Stimulated activated CD8-positive, alpha-beta memory T cell treated with anti-CD3 and anti-CD28 coated beads, Interleukin-7, amount 100 ng/mL, for 24 hours (primary cell): ENCODE results near the gene FAHD1.
"Not testable (repeated sequence)": the region's sequence is repeated elsewhere in the genome, so short reads cannot be mapped to it uniquely, and the experiment has no call there.

Experiments used
- DNase-seq: peaks from one replicate; pipeline ENCODE4 v3.0.0-alpha.2; 2020; ENCODE audit warnings: low read depth

The FAHD1 gene

GRCh38 chr16:1789643-1790045, 37.4 kb upstream of the FAHD1 start:
- DNase-seq: no peak

DNA sequence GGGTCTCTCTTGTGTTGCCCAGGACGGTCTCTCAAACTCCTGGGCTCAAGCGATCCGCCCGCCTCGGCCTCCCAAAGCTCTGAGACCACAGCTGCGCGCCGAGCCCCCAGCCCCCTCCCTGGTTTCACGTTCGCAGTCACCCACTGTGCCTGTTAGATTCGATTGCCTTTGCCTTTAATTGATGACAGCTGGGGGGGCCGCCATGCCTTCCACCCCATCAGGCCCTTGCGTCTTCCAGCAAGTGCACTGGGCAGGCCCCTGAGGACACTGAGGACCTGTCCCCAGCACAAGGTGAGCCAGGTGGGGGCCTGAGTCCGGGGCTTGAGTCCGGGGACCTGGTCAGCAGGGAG, 36.8 kb upstream of the FAHD1 start:
- DNase-seq: no peak

DNA sequence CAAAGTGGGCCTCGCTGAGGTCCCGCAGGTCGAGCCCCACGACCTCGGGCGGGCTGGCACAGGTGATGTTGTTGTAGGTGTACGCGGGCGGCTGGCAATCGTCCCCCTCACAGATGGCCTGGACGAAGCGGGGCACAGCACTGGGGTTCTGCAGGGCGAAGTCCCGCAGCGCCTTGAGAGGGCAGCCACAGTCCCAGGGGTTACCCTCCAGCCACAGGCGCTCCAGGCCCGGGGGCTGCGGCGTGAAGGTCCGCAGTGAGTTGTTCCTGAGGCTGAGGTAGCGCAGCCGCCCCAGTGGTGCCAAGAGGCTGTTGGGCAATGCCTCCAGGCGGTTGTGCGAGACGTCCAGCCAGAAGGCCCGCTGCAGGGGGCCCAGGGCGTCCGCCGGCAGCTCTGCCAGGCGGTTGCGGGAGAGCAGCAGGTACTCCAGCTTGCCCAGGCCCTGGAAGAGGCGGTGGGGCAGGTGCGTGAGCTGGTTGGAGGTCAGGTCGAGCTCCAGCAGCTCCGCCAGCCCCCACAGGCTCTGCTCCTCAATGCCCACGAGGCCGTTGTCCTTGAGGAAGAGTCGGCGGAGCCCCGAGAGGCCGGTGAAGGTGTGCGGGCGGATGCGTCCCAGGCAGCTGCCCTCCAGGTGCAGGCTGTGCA, 36.3 kb upstream of the FAHD1 start:
- no peak for DNase-seq

DNA sequence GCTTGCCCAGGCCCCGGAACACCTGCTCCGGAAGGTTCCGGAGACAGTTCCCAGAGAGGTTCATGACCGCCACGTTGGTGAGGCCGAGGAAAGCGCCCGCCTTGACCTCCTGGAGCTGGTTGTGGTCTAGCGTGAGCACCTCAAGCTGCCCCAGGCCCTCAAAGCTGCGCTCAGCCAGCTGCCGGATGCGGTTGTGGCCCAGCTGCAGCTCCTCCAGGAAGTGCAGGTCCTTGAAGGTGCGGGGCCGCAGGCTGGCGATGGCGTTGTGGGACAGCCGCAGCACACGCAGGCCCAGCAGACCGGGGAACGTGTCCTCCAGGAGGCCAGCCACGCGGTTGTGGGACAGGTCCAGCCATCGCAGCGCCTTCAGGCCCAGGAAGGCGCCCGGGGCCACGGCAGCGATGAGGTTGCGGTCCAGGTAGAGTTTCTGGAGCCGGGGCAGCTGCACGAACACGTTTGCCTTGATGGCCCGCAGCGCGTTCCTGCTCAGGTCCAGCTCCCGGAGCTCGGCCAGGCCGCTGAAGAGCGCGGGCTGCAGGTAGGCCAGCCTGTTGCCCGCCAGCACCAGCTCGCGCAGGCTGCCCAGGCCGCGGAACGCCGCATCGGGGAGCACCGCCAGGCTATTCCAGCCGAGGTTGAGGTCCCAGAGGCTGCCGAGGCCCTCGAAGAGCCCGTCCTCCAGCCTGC, 35.6 kb upstream of the FAHD1 start:
- no peak for DNase-seq

DNA sequence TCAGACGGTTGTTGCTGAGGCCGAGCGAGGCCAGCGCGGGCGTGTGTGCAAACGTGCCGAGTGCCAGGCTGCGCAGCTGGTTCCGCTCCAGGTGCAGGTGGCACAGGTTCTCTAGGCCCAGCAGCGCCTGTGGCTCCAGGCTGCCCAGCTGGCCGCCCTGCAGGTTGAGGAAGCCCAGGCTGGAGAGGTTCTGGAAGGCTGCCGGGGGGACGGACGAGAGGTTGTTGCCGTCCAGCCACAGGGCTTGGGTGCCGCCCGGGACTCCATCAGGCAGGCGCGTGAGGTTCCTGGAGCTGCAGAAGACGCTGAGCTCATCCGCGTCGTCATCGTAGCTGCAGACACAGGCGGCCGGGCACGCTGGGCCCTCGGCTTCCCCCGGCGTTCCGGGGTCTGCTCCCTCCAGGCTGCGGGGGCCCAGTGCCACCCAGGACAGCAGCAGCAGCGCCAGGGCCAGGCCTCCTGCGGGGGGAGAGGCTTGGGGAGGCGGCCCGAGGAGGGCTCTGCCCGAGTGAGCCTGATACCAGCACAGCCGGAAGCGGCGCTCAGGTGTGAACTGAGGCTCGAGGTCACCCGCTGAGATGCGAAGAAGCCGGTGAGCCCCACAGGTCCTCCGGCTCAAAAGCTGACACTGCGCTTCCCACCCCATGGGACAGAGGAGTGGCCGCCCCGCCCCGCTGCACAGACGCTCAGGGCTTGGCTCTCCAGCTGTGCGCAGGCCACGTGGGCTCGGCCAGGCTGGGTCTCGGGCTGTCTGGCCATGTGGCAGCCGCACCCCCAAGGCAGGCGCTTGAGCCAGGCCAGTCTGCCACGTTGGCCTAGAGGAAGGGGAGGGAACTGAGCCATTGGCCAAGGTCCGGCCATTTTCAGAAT, 34.8 kb upstream of the FAHD1 start:
- no peak for DNase-seq

- DNase-seq: no peak
Measured at GRCh38 chr16:1792836-1793577, 34.0 kb upstream of the FAHD1 start.

GRCh38 chr16:1793578-1794220, 33.3 kb upstream of the FAHD1 start, which contains the start of gene IGFALS:
IGFALS (minus strand) TSS chr16:1793705; CDS start chr16:1793652, 53 bp downstream.
- DNase-seq: no peak

DNA sequence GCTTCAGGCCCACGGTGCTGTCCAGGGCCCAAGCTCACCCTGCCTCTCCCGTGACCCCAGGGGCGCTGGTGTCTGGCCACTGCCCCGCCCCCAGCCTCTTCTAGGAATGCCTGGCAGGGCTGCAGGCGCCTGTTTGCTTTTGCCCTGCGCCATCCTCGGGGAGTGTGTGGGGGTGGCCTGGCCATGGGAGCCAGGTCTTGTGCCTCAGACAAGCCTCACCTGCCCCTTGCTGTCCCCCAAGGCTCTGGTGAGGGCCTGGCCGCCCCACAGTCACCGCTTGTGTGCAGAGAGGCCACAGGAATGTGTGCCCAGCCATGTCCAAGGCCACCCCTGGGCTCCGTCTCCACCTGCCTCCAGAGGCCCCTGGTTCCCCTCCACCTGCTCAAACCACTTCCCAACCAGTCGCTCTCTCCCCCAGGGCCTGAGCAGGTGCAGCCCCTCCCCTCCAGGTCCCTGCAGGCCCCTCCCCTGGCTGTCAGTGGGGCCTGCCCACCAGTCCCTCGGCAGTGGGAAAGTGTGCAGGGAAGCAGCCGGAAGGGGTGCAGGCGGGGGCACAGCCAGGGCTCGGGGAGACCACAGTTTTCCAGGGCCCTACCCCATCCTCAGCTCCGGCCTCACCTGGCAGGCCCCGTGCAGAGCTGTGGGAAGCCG, 32.7 kb upstream of the FAHD1 start:
- DNase-seq: no peak

DNA sequence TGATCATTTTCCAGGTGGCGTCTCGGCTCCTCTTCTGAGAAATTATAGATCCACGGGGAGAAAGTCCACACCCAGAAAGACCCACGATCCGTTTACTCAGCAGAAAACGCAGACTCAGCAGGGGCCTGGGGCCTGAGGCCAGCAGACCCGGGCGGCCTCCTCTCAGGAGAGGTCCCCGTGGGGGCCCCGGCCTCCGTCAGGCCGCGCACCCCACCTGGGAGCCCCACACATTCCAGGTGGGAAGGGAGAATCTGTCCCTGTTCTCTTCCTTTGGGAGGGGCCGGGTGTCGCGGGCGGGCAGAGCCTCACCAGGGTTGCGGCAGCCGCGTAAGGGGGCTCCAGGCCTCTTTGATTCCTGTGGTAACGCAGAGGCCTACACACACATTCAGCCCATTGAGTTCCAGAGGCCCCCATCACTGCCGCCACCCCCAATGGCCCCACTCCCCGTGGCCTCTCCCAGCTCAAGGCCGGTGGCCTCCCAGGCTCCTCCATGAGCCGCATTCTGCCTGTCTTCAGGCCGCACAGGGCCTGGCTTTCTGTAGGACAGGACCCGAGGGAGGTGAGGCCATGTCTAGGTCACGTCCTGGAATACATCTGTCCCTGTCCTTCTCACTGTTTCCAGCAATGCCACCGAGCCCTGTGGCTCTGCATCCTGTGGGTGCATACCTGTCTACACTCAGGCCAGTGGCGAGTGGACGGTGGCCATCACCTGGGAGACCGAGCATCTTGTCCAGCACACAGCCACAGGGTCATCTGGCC, 31.9 kb upstream of the FAHD1 start:
- no peak for DNase-seq

DNA sequence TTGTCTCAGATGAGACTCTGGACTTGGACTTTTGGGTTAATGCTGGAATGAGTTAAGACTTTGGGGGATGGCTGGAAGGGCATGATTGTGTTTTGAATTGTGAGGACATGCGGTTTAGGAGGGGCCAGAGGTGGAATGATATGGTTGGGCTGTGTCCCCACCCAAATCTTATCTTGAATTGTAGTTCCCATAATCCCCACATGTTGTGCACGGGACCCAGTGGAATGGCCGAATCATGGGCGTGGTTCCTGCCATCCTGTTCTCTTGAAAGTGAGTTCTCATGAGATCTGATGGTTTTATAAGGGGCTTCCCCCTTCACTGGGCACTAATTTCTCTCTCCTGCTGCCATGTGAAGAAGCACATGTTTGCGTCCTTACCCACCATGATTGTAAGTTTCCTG, 27.7 kb upstream of the FAHD1 start:
- DNase-seq: not testable (repeated sequence)

DNA sequence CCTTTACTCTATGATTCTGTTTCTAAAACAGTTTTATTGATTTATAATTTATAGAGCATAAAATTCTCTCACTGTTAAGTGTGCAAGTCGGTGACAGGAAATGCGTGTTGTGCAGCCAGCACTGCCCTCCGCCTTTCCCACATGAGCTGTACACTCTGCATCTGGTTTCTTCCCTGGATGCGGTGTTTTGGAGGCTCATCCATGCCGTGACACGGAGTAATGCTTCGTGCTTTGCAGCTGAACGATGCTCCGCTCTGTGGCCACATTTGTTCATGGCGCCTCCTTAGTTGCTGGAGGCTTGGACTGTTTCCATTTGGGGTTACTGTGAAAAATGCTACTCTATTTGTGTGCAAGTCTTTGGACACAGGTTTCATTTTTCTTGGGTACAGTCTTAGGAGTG, 26.3 kb upstream of the FAHD1 start:
- no peak for DNase-seq

GRCh38 chr16:1807626-1808025, 19.4 kb upstream of the FAHD1 start:
- DNase-seq: no peak

GRCh38 chr16:1808691-1809090, 18.3 kb upstream of the FAHD1 start:
- DNase-seq: no peak

DNA sequence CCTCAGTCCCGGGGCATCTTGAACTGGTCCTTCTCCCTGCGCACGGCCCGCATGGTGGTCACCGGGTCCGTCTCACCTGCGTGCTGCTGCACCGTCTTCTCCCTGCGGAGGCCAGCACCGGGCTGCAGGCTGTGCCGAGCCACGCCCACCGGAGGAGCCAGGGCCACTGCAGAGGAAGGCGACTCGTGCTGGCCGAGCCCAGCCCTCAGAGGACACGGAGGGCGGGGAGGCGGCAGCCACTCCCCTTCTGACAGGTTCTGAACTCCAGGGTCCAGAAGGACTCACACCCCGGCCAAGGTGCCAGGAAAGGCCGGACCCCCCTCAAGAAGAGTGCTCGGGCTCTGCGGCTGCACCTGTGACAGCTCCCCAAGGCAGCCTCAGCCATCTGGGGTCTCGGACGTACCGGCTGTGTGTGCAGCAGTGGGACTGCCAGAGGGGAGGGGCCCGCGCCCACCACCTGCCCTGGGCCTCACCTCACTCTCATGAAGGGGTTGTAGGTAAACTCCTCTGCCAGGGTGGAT, 17.7 kb upstream of the FAHD1 start:
- no peak for DNase-seq

DNA sequence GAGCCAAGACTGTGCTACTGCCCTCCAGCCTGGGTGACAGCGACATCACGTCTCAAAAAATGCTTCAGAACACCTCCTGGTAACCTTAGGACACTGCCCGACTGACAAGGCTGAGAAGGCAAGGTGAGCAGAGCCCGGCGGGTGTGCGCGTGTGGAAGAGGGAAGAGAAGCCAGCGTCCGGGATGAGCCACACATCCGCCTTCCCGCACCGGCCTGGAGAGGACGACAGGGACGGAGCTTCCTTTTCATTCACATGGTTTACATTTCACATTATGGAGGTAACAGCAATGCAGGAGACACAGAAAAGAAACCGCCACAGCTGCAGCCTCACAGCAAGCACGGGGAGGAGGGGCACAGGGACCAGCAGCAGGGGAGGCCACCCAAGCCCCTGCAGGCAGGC, 16.9 kb upstream of the FAHD1 start:
- no peak for DNase-seq

DNA sequence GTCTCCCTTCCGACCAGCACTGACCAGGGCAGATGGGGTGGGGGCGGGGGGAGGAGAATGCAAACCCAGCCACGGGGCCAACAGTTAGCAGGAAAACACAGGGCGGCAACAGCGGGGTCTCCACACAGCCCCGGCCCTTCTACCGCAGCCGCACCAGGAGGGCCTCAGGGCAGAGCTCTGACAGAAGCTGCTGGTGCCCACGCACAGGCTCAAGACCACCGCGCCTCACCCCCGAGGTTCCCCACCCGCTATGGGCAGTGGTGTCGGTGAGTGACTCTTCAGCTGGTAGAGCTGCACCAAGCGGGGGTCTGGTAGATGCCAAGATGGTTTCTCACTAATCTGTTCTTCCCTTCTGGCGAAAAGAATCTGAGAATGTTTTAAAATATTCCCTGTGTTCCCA, 16.5 kb upstream of the FAHD1 start:
- no peak for DNase-seq

- no peak for DNase-seq
Measured at GRCh38 chr16:1812732-1813163, 14.3 kb upstream of the FAHD1 start.

GRCh38 chr16:1815461-1815860, 11.5 kb upstream of the FAHD1 start:
- DNase-seq: no peak

DNA sequence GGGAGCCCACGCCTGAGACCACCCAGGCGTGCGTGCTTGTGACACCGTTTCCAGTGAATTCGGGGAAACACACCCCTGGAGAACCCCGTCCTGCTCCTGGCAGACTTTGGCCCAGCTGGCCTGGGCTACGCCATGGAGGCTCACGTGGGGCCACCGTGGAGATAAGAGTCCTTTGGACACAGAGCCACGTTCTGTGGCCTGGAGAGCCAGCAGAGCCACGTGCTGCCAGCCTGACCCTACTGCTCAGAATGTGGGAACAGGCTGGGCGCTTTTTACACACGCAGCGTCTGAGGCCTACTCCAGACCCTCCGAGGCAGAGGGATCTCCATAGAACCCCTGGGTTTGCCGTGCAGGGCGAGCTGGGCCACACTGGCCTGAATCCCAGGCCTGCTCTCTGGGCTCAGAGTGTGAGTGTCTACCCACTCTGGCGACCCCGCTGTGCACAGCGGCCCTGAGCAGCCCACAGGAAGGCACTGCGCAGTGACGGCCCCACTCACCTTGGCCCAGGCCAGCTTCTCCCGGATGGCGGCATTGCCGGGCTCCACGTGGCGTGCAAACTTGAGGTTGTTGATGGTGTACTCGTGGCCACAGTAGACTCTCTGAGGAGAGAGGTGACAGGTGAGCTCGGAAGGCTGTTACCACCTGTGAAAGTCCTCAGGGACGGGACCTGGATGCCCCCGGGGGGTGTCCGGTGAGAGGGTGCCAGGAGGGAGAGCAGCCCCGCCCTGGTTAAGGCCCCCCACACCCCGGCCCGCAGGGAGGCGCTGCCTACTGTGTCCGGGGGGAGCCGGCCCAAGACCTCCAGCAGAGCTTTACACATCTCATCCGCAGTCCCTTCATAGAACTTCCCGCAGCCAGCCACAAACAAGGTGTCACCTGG, 10.4 kb upstream of the FAHD1 start:
- DNase-seq: no peak
